Fibroblast of the conjunctiva (primary cell): ENCODE data around the gene RPL37A.
"Not testable (repeated sequence)": the region's sequence is repeated elsewhere in the genome, so short reads cannot be mapped to it uniquely, and the experiment has no call there.

Source experiments
- DNase-seq: peaks from one replicate; pipeline ENCODE4 v3.0.0-alpha.2; 2010; ENCODE audit warnings: low read depth

RPL37A gene

GRCh38 chr2:216517447-216518225, 19.0 kb downstream of the RPL37A start:
- no peak for DNase-seq

GRCh38 chr2:216518566-216519119, 20.0 kb downstream of the RPL37A start:
- not testable (repeated sequence) for DNase-seq

GRCh38 chr2:216519154-216519762, 20.6 kb downstream of the RPL37A start:
- peak; percentile 85 for DNase-seq

- no peak for DNase-seq
Observed at GRCh38 chr2:216520112-216520511, 21.5 kb downstream of the RPL37A start.

GRCh38 chr2:216522892-216523502, 24.4 kb downstream of the RPL37A start:
- DNase-seq, result no peak

- no peak for DNase-seq
Observed at GRCh38 chr2:216525972-216526371, 27.3 kb downstream of the RPL37A start.

GRCh38 chr2:216526939-216527338, 28.3 kb downstream of the RPL37A start:
- no peak for DNase-seq

- no peak for DNase-seq
Observed at GRCh38 chr2:216527600-216527999, 29.0 kb downstream of the RPL37A start.

GRCh38 chr2:216532562-216532961, 33.9 kb downstream of the RPL37A start:
- DNase-seq, result no peak

GRCh38 chr2:216533609-216534008, 35.0 kb downstream of the RPL37A start:
- no peak for DNase-seq

GRCh38 chr2:216534809-216535208, 36.2 kb downstream of the RPL37A start:
- no peak for DNase-seq

- peak; percentile 64 for DNase-seq
Observed at GRCh38 chr2:216535454-216535995, 36.9 kb downstream of the RPL37A start.

- no peak for DNase-seq
Observed at GRCh38 chr2:216536734-216537210, 38.1 kb downstream of the RPL37A start.

- no peak for DNase-seq
Observed at GRCh38 chr2:216537366-216537765, 38.7 kb downstream of the RPL37A start.

- no peak for DNase-seq
Observed at GRCh38 chr2:216538538-216538937, 39.9 kb downstream of the RPL37A start.

GRCh38 chr2:216539120-216539519, 40.5 kb downstream of the RPL37A start:
- no peak for DNase-seq

- DNase-seq, result no peak
Observed at GRCh38 chr2:216539791-216540241, 41.2 kb downstream of the RPL37A start.

- no peak for DNase-seq
Observed at GRCh38 chr2:216540920-216541319, 42.3 kb downstream of the RPL37A start.

- no peak for DNase-seq
Observed at GRCh38 chr2:216541505-216541904, 42.9 kb downstream of the RPL37A start.

- peak; percentile 59 for DNase-seq
Observed at GRCh38 chr2:216545359-216545758, 46.7 kb downstream of the RPL37A start.

GRCh38 chr2:216546241-216546640, 47.6 kb downstream of the RPL37A start:
- no peak for DNase-seq

- DNase-seq, result no peak
Observed at GRCh38 chr2:216546641-216547403, 48.2 kb downstream of the RPL37A start.
